Measurements from ENCODE around the gene SLC2A4RG. TPM values are rescaled to one million over a fixed set of nuclear protein-coding genes. Genes with fewer than 3 reads are reported as not detected.
A peak's percentile ranks its signal among the peaks of the same experiment; 100 is the strongest.

The SLC2A4RG gene, protein sequence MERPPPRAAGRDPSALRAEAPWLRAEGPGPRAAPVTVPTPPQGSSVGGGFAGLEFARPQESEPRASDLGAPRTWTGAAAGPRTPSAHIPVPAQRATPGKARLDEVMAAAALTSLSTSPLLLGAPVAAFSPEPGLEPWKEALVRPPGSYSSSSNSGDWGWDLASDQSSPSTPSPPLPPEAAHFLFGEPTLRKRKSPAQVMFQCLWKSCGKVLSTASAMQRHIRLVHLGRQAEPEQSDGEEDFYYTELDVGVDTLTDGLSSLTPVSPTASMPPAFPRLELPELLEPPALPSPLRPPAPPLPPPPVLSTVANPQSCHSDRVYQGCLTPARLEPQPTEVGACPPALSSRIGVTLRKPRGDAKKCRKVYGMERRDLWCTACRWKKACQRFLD
- total RNA-seq (10 to 100 TPM; 25.8 to 44.2 (median 30.6) TPM), polyA plus RNA-seq (10 to 100 TPM; 63.2 to 67.1 TPM)

DNA sequence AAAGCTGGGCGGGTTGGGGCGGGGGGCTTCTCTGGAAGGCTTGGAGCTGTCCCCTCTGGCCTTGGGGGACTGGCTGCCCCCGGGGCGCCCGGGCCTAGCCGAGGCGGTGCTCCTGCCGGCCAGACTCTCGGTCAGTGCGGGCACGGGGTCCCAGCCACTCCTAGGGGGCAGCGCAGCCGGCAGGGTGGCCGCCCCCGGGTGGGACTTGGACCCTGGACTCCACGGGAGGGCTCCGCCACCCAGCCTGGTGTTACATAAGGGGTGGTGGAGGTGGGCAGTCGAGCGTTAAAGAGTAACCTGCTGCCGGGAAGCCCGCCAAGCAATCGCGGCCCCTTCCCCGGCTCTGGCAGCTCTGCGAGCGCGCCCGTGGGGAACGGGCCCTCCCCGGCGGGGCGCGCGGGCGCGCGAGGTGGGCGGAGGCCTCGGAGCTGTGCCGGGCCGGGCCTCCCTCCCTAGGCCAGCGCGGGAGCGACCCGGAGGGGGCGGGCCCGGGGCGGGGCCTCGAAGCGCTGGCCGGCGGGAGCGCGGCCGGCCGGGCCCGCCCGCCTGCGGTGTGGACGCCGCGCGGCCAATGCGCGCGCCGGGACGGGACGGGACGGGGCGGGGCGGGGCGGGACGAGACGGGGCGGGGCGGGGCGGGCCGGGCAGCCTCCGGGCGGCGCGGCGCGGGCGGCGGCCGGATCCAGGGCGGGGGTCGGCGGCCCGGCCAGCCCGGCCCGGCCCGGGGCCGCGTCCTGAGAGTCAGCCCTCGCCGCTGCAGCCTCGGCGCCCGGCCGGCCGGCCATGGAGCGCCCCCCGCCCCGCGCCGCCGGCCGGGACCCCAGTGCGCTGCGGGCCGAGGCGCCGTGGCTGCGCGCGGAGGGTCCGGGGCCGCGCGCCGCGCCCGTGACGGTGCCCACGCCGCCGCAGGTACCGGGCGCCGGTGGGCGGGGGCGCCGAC lies at the start of gene SLC2A4RG:
Gene SLC2A4RG, plus strand, starts transcription at position 647 of the 940 bp plus-strand sequence. Its CDS starts 137 bp downstream, at position 784.
- Histone ChIP-seq H3K4me1 (peaks cover 15 to 27% (median 15%) of the 10 kb centered on the region in 3 donors), H3K27me3 (no peaks in the 10 kb centered on the region), H3K4me3 (peak within 1 kb of the TSS; percentile 35 to 64 (median 60)), H3K9me3 (no peaks in the 10 kb centered on the region), H3K36me3 (peaks cover 0 to 24% (median 6%) of the 10 kb centered on the region in 3 donors), H3K27ac (peak within 1 kb of the TSS; percentile 88 to 95 (median 91))
- no peak for FAIRE-seq
- DNase-seq: peak; percentile 78 to 94 (median 86)
- TF ChIP-seq, protein P1, sequence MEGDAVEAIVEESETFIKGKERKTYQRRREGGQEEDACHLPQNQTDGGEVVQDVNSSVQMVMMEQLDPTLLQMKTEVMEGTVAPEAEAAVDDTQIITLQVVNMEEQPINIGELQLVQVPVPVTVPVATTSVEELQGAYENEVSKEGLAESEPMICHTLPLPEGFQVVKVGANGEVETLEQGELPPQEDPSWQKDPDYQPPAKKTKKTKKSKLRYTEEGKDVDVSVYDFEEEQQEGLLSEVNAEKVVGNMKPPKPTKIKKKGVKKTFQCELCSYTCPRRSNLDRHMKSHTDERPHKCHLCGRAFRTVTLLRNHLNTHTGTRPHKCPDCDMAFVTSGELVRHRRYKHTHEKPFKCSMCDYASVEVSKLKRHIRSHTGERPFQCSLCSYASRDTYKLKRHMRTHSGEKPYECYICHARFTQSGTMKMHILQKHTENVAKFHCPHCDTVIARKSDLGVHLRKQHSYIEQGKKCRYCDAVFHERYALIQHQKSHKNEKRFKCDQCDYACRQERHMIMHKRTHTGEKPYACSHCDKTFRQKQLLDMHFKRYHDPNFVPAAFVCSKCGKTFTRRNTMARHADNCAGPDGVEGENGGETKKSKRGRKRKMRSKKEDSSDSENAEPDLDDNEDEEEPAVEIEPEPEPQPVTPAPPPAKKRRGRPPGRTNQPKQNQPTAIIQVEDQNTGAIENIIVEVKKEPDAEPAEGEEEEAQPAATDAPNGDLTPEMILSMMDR (IDR thresholded peaks at IDR 0.05): no peak
- 0 to 1% methylated on average over 57 to 136 of the region's 136 CpGs for WGBS, 2 donors
- intact Hi-C loops (cut with DNase I): no loop called here
- peak; percentile 60 to 70 (median 66) for ATAC-seq

DNA sequence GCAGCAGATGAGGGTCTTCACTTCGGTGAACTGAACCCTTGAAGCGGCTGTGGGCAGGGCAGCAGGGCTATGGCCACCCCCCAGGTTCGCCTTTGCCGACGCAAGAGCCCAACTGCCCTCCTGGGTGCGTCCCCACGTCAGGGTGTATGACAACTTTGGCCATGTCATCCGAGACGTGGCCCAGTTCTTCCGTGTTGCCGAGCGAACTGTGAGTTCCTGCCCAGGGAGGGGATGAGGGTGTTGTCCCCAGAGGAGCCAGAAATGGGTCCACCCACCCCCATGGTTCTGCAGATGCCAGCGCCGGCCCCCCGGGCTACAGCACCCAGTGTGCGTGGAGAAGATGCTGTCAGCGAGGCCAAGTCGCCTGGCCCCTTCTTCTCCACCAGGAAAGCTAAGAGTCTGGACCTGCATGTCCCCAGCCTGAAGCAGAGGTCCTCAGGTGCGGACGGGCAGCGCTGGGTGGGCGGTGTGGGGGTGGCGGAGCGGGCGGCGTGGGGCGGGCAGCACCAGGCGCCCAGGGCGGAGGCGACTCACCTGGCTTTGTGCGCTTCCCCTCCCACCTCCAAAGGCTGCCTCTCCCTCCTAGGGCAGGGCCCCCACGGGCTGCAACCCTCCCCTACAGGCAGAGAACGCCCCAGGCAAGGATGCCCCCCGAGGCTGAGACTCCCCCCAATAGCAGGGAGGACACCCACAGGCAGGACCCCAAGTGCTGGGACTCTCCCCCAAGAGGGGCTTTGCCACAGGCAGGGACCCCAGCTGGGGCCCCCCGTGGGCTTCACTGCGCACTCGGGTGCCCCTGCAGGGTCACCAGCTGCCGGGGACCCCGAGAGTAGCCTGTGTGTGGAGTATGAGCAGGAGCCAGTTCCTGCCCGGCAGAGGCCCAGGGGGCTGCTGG lies 49.3 kb upstream of the SLC2A4RG start:
- 91 to 94% methylated on average over 35 to 40 of the region's 40 CpGs for WGBS, 2 donors
- no peaks in the 10 kb centered on the region for H3K36me3 ChIP-seq
- ATAC-seq (no peak), DNase-seq (peak in 1 of 6 donors; percentile 81), FAIRE-seq (no peak)
- H3K9me3 ChIP-seq: no peaks in the 10 kb centered on the region
- no peak overlapping the region for H3K4me3 ChIP-seq
- H3K27ac ChIP-seq: no peak overlapping the region
- intact Hi-C loops (cut with DNase I): no loop called here
- TF ChIP-seq, protein P1 (IDR thresholded peaks at IDR 0.05): no peak
- H3K27me3 ChIP-seq: no peaks in the 10 kb centered on the region
- no peaks in the 10 kb centered on the region for H3K4me1 ChIP-seq

DNA sequence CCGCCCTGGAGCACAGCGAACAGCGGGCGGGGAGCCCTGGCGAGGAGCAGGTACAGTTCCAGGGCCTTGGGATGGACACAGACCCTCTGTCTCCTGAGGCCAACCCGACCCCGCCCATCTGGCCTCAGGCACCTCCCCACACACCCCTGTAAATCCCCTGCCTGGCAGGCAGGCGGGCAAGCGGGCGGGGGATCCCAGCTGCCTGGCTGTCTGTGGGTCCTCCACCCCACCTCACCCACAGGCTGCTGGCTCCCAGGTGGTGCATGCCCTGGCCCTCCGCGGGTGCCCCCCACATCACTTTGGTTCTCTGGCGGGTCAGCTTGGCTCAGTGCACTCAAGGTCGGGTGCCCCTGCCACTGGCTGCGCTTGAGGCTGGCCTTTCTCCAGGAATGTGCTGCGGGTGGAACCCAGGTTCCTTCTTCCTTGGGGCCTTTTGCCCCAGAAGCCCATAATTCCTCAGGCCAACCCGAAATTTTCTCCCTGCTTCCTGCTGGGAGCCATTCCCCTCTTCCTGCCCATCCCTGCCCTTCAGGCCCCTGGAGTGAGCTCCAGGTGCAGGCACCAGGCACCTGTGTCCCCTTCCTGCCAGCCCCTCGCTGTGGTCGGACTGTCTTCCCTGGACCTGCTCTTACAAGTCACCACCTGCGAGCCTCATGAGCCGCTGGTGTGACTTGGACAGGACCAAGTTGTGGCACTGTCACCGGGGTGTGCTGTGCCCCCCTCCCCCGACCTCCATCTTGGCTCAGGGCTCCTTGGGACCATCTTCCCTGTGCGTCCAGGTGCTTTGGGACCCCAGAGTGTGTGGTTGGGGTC lies 48.5 kb upstream of the SLC2A4RG start:
- FAIRE-seq: no peak
- Histone ChIP-seq H3K4me3 (no peak overlapping the region), H3K27ac (no peak overlapping the region)

More for the DNA sequence above, 48.5 kb upstream of the SLC2A4RG start:
- WGBS, 2 donors: 75% methylated on average over 24 of the region's 24 CpGs
- intact Hi-C loops (cut with DNase I): no loop called here
- DNase-seq (peak in 3 of 6 donors; percentile 13 to 42 (median 33)), ATAC-seq (peak in 1 of 4 donors; percentile 3)
- no peaks in the 10 kb centered on the region for H3K4me1 ChIP-seq
- no peaks in the 10 kb centered on the region for H3K27me3 ChIP-seq
- H3K36me3 ChIP-seq: no peaks in the 10 kb centered on the region
- no peaks in the 10 kb centered on the region for H3K9me3 ChIP-seq
- TF ChIP-seq, protein P1 (IDR thresholded peaks at IDR 0.05): no peak

Measured in pancreas (tissue), 10 donors.